ENCODE data around the gene ORMDL1. TPM values are rescaled to one million over a fixed set of nuclear protein-coding genes. Genes with fewer than 3 reads are reported as not detected.

ORMDL1 gene
- total and polyA plus RNA-seq, 2 of the 4 experiments (the other 2 are of a cell fraction) = 35.8 to 66.8 TPM

DNA sequence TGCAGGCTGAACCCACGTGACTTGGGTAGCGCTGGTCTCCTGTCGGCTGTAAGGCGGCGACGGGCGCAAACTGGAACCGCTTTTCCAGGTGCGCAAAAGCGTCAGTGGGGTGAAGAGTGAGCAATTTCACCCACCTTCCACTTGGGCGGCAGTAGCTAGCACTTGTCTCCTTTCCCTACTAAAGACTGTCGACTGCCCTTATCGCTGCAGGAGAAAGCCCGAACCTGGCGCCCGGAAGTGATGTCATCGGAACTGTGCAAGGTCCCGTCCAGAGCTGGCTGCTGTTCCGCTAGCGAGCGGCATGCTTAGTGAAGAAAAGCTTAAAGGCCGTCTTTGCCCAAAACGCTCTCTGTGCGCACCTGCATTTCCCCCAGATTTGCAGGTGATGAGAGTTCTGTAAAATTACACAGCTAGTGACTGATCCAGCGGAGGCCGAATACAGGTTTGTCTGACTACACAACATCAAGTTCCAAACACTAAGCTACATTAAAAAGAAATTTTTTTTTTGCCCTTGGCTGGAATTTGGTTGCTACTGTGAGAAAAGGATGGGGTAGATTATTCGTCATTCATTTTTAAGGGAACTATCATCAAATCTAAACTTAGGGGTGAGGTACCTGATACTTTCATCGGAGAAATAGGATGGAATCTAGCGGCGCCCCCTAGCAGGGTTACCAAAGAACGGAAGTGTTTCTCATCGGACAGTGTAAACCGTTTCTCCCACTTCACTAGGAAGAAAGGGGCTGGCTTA, 21.4 kb downstream of the ORMDL1 start, which contains the start of gene OSGEPL1:
Gene OSGEPL1, minus strand, starts transcription at position 242 of the 748 bp plus-strand sequence. CDS start 1,152 bp downstream, outside the sequence.
- BruUV-seq (replicated peaks) = no TSS peak
- peak within 1 kb of the TSS; percentile 88 for H3K4me2 ChIP-seq (ENCODE audit: low read depth, low read length)
- peak within 1 kb of the TSS; percentile 88 for H3K9ac ChIP-seq (ENCODE audit: low read depth, low read length)
- intact Hi-C loops (cut with micrococcal nuclease) (loop anchor here (1.0 kb wide), 1 partner anchor 88 kb away; the partner anchor contains the start of gene ANKAR), dilution Hi-C loops (cut with HindIII; ENCODE audit: low sequenced_read_pairs, unreplicated experiment) (no loop called here), in situ Hi-C loops (cut with MboI; ENCODE audit: low sequenced_read_pairs) (no loop called here)
- peak within 1 kb of the TSS; percentile 96 for H3K4ac ChIP-seq (ENCODE audit: low read depth, low read length)
- peak within 1 kb of the TSS; percentile 99 for H4K5ac ChIP-seq (ENCODE audit: low read depth, low read length)
- peak within 1 kb of the TSS; percentile 68 for H3K18ac ChIP-seq (ENCODE audit: low read depth, low read length)
- peak within 1 kb of the TSS; percentile 97 to 99 for H4K8ac ChIP-seq (ENCODE audit: low read depth in 2 of 2, low read length in 2 of 2)
- H3K36me3 ChIP-seq (ENCODE audit: control insufficient read depth, insufficient read depth, low read length) = peaks cover 2% of the 10 kb centered on the region; the same call in 1 of the 2 replicates
- H3K14ac ChIP-seq (replicated peaks; ENCODE audit: low read depth, low read length) = peak within 1 kb of the TSS; percentile 98
- H3K4me1 ChIP-seq (ENCODE audit: control insufficient read depth, insufficient read depth, low read length) = no peaks in the 10 kb centered on the region
- ChIA-PET POLR2A (ENCODE audit: unreplicated experiment) (interaction anchor here (0.6 to 1.0 kb wide), 2 partner anchors 22 to 37 kb away, joined by 3 to 4 read pairs; partner anchors contain the start of genes ORMDL1 and PMS1), CTCF (interaction anchor here (0.5 to 2.9 kb wide), 12 partner anchors 12 to 876 kb away, joined by 3 to 20 read pairs (median 4); no protein-coding TSS in a partner anchor)
- no peaks in the 10 kb centered on the region for H3K9me1 ChIP-seq (ENCODE audit: insufficient read depth, low read length)
- peak within 1 kb of the TSS; percentile 82 for H2BK120ac ChIP-seq (ENCODE audit: low read depth, low read length)
- 0% methylated on average over 12 of the region's 33 CpGs; no CpG with 5 or more reads in 1 of the 2 experiments for WGBS, 2 experiments (ENCODE audit: extremely low coverage in 2 of 2, insufficient read length in 1 of 2)
- peaks cover 0 to 6% of the 10 kb centered on the region in 2 experiments; a peak in 2 of 4 replicates for H3K79me1 ChIP-seq (ENCODE audit: low read depth in 1 of 2, low read length in 2 of 2)
- DNase-seq (peak; percentile 90), ATAC-seq (ENCODE audit: low read depth) (peak; percentile 95)
- H3K56ac ChIP-seq (ENCODE audit: extremely low read depth, insufficient read depth, low read length) = peak within 1 kb of the TSS; percentile 99
- peak within 1 kb of the TSS; percentile 86 for H3K23ac ChIP-seq (ENCODE audit: low read depth, low read length)
- H4K91ac ChIP-seq (ENCODE audit: insufficient read depth, low read depth, low read length) = peak within 1 kb of the TSS; percentile 87
- no peaks in the 10 kb centered on the region for H4K20me1 ChIP-seq (ENCODE audit: insufficient read depth, low read length)
- H2AK9ac ChIP-seq (replicated peaks; ENCODE audit: low read depth, low read length, poor library complexity) = peak within 1 kb of the TSS; percentile 68
- H2BK5ac ChIP-seq (ENCODE audit: low read depth, low read length, poor library complexity, severe bottlenecking) = peak within 1 kb of the TSS; percentile 73
- H3K27me3 ChIP-seq (ENCODE audit: control insufficient read depth, insufficient read depth, low read length) = no peaks in the 10 kb centered on the region
- H3K27ac ChIP-seq (ENCODE audit: insufficient read depth, low read length) = peak within 1 kb of the TSS; percentile 72
- no peaks in the 10 kb centered on the region for H3K9me3 ChIP-seq (ENCODE audit: control insufficient read depth, insufficient read depth, low read length)
- peak within 1 kb of the TSS; percentile 30 for H2AK5ac ChIP-seq (ENCODE audit: low read depth, low read length)
- peak within 1 kb of the TSS; percentile 69 for H3K4me3 ChIP-seq (ENCODE audit: insufficient read depth, low read depth, low read length)
- peak within 1 kb of the TSS; percentile 70 for H2BK20ac ChIP-seq (ENCODE audit: low read depth, low read length)
- H2AFZ ChIP-seq (replicated peaks; ENCODE audit: low read length, poor library complexity) = peak within 1 kb of the TSS; percentile 100
- peak within 1 kb of the TSS; percentile 48; the same call in 1 of the 3 replicates for H2BK15ac ChIP-seq (ENCODE audit: low read depth, low read length)
- TF ChIP-seq, protein P1, sequence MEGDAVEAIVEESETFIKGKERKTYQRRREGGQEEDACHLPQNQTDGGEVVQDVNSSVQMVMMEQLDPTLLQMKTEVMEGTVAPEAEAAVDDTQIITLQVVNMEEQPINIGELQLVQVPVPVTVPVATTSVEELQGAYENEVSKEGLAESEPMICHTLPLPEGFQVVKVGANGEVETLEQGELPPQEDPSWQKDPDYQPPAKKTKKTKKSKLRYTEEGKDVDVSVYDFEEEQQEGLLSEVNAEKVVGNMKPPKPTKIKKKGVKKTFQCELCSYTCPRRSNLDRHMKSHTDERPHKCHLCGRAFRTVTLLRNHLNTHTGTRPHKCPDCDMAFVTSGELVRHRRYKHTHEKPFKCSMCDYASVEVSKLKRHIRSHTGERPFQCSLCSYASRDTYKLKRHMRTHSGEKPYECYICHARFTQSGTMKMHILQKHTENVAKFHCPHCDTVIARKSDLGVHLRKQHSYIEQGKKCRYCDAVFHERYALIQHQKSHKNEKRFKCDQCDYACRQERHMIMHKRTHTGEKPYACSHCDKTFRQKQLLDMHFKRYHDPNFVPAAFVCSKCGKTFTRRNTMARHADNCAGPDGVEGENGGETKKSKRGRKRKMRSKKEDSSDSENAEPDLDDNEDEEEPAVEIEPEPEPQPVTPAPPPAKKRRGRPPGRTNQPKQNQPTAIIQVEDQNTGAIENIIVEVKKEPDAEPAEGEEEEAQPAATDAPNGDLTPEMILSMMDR (conservative IDR thresholded peaks at IDR 0.05; ENCODE audit: low read depth, low read length) = peak; percentile 61
- TF ChIP-seq NFE2L2 (IDR thresholded peaks at IDR 0.05; ENCODE audit: low read depth, low read length) (no peak), MAZ (IDR thresholded peaks at IDR 0.05; ENCODE audit: borderline replicate concordance, low read depth, low read length) (no peak), FOS (IDR thresholded peaks at IDR 0.05; ENCODE audit: low read depth, low read length) (no peak), MAFK (IDR thresholded peaks at IDR 0.05; ENCODE audit: low read depth, low read length) (no peak), RAD21 (IDR thresholded peaks at IDR 0.05; ENCODE audit: low read length) (no peak; the same call in 1 of the 2 replicates), CEBPB (IDR thresholded peaks at IDR 0.05; ENCODE audit: low read depth, low read length) (peak; percentile 36; the same call in 1 of the 2 replicates), POLR2A (IDR thresholded peaks at IDR 0.05; ENCODE audit: low read depth, low read length) (0 out of 2 replicates have a peak, but pooled peaks have one; percentile 26), MXI1 (IDR thresholded peaks at IDR 0.05; ENCODE audit: borderline replicate concordance, low read depth, low read length) (peak; percentile 37; the same call in 1 of the 2 replicates), CHD1 (IDR thresholded peaks at IDR 0.05; ENCODE audit: low read depth, low read length) (no peak), USF2 (IDR thresholded peaks at IDR 0.05; ENCODE audit: low read depth, low read length) (peak; percentile 84), BHLHE40 (IDR thresholded peaks at IDR 0.05; ENCODE audit: low read depth, low read length) (no peak), RCOR1 (IDR thresholded peaks at IDR 0.05; ENCODE audit: insufficient replicate concordance, low read length) (no peak), RFX5 (IDR thresholded peaks at IDR 0.05; ENCODE audit: low read depth, low read length) (no peak), SMC3 (IDR thresholded peaks at IDR 0.05; ENCODE audit: low read depth, low read length) (no peak)

Data from IMR-90 (cell line).